Measurements from ENCODE around the gene F8A2.
A peak's percentile ranks its signal among the peaks of the same experiment; 100 is the strongest.
"Not testable (repeated sequence)": the region's sequence is repeated elsewhere in the genome, so short reads cannot be mapped to it uniquely, and the experiment has no call there.

Gene F8A2

GRCh38 chrX:155381843-155382528, at the start of gene F8A2:
Gene F8A2 (plus strand): TSS chrX:155382095. CDS start chrX:155382115, 20 bp downstream.
- not testable (repeated sequence) for DNase-seq

- DNase-seq = no peak
Observed at GRCh38 chrX:155333544-155334100, 48.3 kb upstream of the F8A2 start.

DNA sequence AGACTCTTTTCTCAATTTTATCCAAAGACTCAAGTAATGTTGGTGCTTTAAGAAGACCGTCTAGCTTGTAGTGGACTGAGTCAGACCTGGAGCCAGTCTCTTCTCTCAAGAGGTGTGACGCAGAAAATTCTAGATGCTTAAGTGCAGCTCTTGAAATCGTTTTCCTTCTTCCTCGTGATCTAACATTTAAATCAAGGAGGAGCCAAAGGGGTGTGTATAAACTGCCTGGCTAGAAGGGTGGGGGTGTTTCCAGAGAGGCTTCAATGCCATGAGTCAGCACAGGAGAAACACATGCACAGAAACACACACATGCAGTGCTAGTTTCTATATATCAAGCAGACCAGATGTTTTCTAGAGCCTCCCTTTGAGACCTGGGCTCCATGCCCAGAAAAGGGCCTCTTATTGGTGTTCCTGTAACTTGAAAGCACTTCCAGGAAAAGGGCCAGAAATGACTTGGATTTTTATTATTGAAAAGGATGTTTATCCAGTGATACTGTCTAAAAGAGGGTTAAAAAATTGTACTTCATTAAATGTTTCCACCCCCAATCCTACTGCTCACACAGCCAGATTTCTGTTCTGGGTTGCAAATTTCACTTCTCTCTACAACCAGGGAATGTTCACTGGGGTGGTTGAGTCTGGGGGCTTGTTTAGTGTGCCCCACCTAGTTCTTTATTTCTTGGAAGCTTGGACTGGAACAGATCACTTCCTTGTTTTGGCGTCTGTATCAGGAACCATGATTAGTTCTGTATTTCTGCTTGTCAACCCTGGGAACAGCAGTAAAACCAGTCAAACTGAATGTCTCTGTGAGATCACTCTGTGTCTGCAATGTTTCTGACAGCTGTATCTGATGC, 47.2 kb upstream of the F8A2 start, which contains the start of gene CLIC2:
Gene CLIC2, minus strand, starts transcription at position 129 of the 851 bp plus-strand sequence. CDS start 187 bp downstream, outside the sequence.
- DNase-seq = peak in 1 of 2 experiments; percentile 38

- DNase-seq = not testable (repeated sequence)
Observed at GRCh38 chrX:155335337-155335712, 46.6 kb upstream of the F8A2 start.

- DNase-seq = not testable (repeated sequence)
Observed at GRCh38 chrX:155345689-155346088, 36.2 kb upstream of the F8A2 start.

GRCh38 chrX:155349448-155349847, 32.4 kb upstream of the F8A2 start:
- not testable (repeated sequence) for DNase-seq

DNA sequence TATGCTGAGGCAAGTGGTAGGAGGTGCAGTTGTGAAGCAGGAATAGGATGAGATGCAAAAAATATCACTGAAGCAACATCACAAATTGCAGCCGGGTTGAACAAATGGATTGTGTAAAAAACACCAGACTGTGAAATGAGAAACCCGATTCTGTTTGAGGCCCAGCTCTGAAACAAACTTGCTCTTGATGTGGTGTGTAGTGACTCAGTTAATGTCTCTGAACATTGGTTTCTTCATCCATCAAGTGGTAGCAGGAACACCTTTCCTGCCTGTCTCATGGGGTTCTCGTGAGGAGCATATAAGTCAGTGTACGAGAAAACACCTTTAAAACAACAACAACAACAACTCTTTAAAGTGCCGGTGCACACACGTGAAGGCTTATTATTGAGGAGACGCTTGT, 18.2 kb upstream of the F8A2 start:
- not testable (repeated sequence) for DNase-seq

DNA sequence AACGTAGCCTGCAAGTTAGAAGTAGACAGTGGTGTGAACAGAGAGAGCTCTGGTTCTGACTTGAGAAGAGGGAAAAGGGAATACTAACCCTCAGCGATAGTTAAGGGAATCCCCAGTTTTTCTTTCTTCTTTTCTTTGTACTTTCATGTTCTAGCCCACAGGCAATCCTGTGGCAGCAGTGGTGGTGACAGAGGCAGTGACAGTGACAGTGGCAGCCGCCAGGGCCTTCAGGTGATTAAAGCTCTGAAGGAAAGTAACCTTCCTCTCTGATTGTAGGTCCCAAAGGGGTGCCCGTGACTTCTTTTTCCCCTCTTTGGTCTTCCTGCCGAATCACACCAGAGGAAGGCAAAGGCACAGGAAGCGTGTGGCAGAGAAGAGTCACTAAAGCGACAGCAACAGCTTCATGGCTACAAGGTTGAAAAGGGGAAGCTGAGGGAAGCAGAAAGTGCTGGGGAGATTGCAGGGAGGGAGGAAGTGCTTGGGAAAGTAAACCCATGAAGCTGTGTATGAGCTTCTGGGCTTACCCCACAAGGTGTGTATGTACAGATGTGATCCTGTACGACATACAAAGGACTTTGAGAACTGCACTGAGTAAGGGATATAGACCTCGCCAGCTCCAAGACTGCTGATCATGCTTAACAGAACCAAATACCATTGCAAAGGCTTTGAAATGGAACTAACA, 8.0 kb upstream of the F8A2 start:
- not testable (repeated sequence) for DNase-seq

DNA sequence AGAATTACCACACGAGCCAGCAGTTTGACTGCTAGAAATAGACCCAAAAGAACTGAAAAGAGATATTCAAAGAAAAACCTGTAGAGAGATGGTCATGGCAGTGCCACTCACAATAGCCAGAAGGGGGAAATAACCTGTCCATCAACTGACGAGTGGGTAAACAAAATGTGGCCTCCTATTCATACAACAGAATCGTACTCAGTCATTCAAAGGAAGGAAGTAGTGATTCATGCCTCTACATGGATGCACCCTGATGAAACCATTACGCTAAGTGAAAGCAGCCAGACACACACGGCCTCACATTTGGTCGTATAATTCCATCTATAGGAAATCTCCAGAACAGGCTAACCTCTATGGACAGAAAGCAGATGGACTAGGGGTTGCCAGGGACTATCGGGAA, 2.1 kb upstream of the F8A2 start:
- not testable (repeated sequence) for DNase-seq

- not testable (repeated sequence) for DNase-seq
Observed at GRCh38 chrX:155382529-155382967, 653 bp downstream of the F8A2 start.

DNA sequence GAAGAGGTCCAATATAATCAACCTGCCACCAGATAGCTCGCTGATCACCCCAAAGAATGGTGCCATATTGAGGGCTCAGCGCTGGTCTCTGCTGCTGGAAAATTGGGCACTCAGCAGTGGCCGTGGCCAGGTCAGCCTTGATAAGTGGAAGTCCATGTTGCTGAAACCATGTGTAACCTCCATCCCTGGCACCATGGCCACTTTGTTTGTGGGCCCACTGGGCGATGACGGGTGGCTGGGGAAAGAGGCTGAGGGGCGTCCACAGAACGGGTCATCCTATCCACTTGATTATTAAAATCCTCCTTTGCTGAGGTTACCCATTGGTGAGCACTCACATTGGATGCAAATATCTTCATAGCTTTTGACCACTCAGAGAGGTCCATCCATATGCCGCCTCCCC, 7.7 kb downstream of the F8A2 start:
- DNase-seq = no peak

DNA sequence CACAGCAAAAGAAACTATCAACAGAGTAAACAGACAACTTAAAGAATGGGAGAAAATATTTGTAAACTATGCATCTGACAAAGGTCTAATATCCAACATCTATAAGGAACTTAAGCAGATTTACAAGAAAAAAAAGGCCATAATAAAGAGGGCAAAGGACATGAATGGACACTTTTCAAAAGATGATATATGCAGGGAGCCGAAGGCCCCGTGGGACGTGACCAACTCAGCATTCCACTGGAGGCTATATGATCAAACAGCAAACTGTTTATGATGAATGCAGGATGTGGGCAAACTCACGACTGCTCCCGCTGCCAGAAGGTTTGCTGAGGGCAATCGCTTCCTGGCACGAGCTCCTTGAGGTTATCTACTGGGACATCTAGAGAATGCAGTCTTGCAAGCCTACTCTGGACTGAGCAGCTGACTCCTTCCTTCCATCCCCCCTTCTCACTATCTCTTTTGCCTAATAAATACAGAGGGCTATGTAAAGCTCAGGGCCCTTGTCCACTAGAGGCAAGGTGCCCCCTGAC, 12.9 kb downstream of the F8A2 start:
- DNase-seq = not testable (repeated sequence)

- DNase-seq = no peak
Observed at GRCh38 chrX:155406429-155406828, 24.5 kb downstream of the F8A2 start.

DNA sequence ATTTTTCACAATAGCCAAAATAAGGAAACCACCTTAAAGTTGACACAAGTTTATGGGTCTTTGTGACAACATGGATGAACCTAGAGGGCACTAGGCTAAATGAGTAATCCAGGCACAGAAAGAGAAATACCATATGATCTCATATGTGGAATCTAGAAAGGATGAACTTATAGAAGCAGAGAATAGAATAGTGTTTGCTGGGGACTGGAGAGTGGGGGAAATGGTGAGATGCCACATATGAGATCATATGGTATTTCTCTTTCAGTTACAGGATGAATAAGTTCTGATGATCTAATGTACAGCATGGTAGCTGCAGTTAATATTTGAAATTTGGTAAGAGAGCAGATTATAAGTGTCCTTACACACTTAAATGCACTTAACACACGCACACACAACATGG, 35.9 kb downstream of the F8A2 start:
- DNase-seq = no peak
